Neutrophil (primary cell): ENCODE data around the gene MAP1LC3B.

Experiments
- H3K27ac ChIP-seq: fragments of 200-600 bp; sonication (generic); 2 replicates; pipeline ENCODE4 v1.5.1; 2016; ENCODE audit warnings: mild to moderate bottlenecking, moderate library complexity
- H3K27me3 ChIP-seq: fragments of 200-600 bp; sonication (generic); 2 replicates; pipeline ENCODE4 v1.6.0; 2016; ENCODE audit warnings: mild to moderate bottlenecking
- H3K36me3 ChIP-seq: fragments of 200-600 bp; sonication (generic); 2 replicates; pipeline ENCODE4 v1.5.1; 2017
- H3K4me1 ChIP-seq, 2 experiments: fragments of 200-600 bp in 1 of 2; sonication (generic) in 1 of 2; 1 replicate in 1 of 2; 2 replicates in 1 of 2; pipeline versions ENCODE4 v1.5.1 to v1.6.1; 2013 to 2016; ENCODE audit warnings: low read depth in 1 of 2, low read length in 1 of 2, mild to moderate bottlenecking in 1 of 2, moderate library complexity in 1 of 2; ENCODE audit not compliant: control insufficient read depth in 1 of 2, insufficient read depth in 1 of 2
- H3K4me3 ChIP-seq, 2 experiments: fragments of 200-600 bp in 1 of 2; sonication (generic) in 1 of 2; 1 replicate in 1 of 2; 2 replicates in 1 of 2; pipeline ENCODE4 v1.5.1; 2013 to 2016; ENCODE audit warnings: low read depth in 1 of 2, low read length in 1 of 2, mild to moderate bottlenecking in 1 of 2, moderate library complexity in 1 of 2
- H3K9me3 ChIP-seq: fragments of 200-600 bp; sonication (generic); 2 replicates; pipeline ENCODE4 v1.5.1; 2016
- TF ChIP-seq, protein P1 (sequence below): fragments of 200-600 bp; sonication (generic); IDR thresholded peaks from 2 replicates; pipeline ENCODE4 v1.5.1; 2016; ENCODE audit warnings: antibody characterized with exemption

Gene MAP1LC3B

DNA sequence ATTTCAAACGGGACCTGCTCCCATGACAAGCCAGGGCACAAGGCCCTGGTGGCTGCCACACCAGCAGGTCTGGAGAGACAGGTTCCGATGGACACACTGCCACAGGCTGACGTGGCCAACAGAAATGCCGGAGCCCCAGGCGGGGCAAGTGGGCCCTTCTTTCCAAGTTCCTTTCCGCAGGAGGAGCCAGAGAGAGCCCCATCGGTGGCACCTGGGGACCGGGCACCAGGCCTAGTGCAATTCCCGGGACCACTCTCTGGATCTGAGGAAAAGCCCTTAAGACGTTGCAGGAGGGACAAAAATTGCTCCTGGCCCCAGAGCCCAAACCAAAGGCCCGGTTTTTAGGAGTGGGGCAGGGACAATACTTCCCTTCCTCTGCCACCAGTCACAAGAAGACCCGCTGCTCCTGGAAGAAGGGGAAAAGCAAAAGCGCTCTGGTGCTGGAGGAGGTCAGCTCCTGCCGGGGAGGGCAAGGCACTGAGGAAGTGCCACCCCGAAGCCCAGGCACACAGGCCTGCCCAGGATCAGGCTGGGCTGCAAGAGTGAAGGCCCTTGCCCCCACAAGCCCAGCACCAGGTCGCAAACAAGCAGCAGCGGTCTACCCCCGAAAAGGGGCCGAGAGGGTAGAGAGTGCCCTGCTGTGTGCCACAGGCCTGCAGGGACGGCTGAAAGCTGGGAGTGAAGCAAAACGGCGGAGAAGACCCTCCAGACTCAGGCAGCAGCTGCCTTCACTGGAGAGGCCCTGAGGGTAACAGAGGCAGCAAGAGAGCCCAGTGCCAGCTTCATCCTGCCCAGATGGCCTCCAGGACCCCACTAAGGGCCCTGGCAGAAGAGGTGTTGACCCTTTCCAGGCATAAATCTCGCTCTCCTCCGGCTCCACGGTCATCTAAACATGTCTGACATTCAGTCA is 29.1 kb downstream of the MAP1LC3B start:
- Histone ChIP-seq H3K27me3 (no peaks in the 10 kb centered on the region), H3K4me1 (no peaks in the 10 kb centered on the region), H3K4me3 (no peak overlapping the region), H3K27ac (no peak overlapping the region), H3K9me3 (no peaks in the 10 kb centered on the region), H3K36me3 (peaks cover 57% of the 10 kb centered on the region)
- TF ChIP-seq, protein P1, sequence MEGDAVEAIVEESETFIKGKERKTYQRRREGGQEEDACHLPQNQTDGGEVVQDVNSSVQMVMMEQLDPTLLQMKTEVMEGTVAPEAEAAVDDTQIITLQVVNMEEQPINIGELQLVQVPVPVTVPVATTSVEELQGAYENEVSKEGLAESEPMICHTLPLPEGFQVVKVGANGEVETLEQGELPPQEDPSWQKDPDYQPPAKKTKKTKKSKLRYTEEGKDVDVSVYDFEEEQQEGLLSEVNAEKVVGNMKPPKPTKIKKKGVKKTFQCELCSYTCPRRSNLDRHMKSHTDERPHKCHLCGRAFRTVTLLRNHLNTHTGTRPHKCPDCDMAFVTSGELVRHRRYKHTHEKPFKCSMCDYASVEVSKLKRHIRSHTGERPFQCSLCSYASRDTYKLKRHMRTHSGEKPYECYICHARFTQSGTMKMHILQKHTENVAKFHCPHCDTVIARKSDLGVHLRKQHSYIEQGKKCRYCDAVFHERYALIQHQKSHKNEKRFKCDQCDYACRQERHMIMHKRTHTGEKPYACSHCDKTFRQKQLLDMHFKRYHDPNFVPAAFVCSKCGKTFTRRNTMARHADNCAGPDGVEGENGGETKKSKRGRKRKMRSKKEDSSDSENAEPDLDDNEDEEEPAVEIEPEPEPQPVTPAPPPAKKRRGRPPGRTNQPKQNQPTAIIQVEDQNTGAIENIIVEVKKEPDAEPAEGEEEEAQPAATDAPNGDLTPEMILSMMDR, result no peak

DNA sequence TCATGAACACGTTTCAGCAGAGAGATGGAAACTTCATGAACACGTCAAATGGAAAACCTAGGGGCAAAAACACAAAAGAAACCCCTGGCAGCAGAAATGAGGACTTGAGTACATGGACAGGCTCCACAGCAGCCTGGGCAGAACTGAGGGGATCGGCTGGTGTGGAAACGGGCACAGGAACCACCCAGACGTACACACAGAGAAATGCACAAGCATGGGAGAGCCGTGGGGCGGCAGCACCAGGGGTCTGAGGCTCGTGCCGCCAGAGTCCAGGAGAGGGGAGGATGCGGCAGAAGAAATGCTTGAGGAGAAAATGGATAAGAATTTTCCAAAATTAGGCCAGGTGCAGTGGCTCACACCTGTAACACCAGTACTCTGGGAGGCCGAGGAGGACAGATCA is 30.0 kb downstream of the MAP1LC3B start:
- no peaks in the 10 kb centered on the region for H3K27me3 ChIP-seq
- H3K27ac ChIP-seq, result no peak overlapping the region
- no peak overlapping the region for H3K4me3 ChIP-seq
- H3K36me3 ChIP-seq, result peaks cover 51% of the 10 kb centered on the region
- TF ChIP-seq, protein P1, result no peak
- no peaks in the 10 kb centered on the region for H3K9me3 ChIP-seq
- no peaks in the 10 kb centered on the region for H3K4me1 ChIP-seq

DNA sequence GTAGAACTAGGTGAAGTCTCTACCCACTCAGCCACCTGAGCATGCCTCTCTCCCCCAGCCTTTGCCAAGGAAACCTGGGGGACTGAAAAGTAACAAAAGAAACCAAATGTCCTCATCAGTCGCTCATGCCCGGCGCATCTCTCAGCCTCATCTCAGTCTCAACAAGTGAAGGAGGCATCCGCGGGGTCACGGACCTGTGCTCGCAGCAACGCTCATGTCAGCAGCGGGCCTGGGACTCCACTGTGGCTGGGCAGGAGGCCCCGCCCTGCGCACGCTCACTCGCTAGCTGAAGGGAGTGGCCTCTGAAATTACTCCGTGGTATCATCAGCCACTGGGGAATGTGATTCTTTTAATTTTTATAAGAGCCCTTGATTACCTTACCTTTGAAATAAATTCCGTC is 31.3 kb downstream of the MAP1LC3B start:
- Histone ChIP-seq H3K36me3 (peaks cover 38% of the 10 kb centered on the region), H3K4me3 (no peak overlapping the region), H3K27me3 (no peaks in the 10 kb centered on the region), H3K4me1 (no peaks in the 10 kb centered on the region), H3K27ac (no peak overlapping the region), H3K9me3 (no peaks in the 10 kb centered on the region)
- TF ChIP-seq, protein P1, result no peak

DNA sequence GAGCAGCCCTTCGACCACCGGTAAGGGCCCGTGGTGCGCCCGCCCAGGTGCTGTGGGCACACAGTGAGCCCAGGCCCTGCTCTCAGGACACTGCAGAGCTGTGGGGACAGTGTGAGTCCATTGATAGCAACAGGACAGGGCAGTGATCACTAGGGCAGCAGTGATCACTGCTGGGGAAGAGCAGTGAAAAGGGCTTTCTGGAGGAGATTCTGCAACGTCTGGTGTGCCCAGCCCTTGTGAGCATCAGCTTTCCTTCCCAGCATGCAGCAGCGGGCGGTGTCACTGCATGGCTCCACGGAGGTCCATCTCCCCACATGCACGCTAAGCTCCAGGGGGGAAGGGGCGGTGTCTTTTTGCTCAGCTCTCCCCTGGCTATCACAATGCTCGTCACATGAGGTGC is 32.1 kb downstream of the MAP1LC3B start:
- Histone ChIP-seq H3K9me3 (no peaks in the 10 kb centered on the region), H3K4me3 (no peak overlapping the region), H3K4me1 (no peaks in the 10 kb centered on the region), H3K27ac (no peak overlapping the region), H3K36me3 (peaks cover 31% of the 10 kb centered on the region), H3K27me3 (no peaks in the 10 kb centered on the region)
- TF ChIP-seq, protein P1, result no peak

DNA sequence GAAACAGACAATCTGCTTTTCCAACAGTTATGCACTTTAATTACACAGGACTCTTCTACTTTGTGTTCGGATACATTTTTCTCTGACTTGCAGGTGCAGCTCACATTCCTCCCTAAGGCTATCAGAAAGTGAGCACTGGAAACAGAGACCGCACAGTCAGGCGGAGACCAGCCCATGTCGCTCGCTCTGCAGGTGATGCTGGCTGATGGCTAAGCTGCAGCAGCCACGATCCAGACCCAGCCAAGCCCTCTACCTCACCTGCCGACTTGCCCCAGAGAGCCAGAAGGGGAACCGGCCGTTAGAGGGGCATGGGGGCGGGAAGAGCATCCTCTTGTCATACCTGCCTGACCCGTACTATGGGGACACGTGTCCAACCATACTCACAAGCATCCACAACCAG is 33.8 kb downstream of the MAP1LC3B start:
- Histone ChIP-seq H3K27ac (no peak overlapping the region), H3K27me3 (no peaks in the 10 kb centered on the region), H3K4me3 (no peak overlapping the region), H3K9me3 (no peaks in the 10 kb centered on the region), H3K4me1 (no peaks in the 10 kb centered on the region), H3K36me3 (peaks cover 18% of the 10 kb centered on the region)
- TF ChIP-seq, protein P1, result no peak
